Hepatocyte (in vitro differentiated cells): ENCODE results near the gene KCTD6. TPM values are rescaled to one million over a fixed set of nuclear protein-coding genes. Genes with fewer than 3 reads are reported as not detected.

ENCODE experiments used
- DNase-seq: peaks from one replicate; pipeline ENCODE4 v3.0.0-alpha.2; 2016; ENCODE audit warnings: low spot score
- H2AFZ ChIP-seq: fragments of 200-600 bp; sonication (generic); 2 replicates; pipeline ENCODE4 v1.6.0; 2016; ENCODE audit warnings: antibody characterized with exemption, mild to moderate bottlenecking
- H3K27ac ChIP-seq: fragments of 200-600 bp; sonication (generic); 2 replicates; pipeline ENCODE4 v1.5.1; 2016; ENCODE audit warnings: mild to moderate bottlenecking
- H3K27me3 ChIP-seq: fragments of 200-600 bp; sonication (generic); 2 replicates; pipeline ENCODE4 v1.6.1; 2016
- H3K36me3 ChIP-seq: fragments of 200-600 bp; sonication (generic); replicated peaks from 2 replicates; pipeline ENCODE4 v1.5.1; 2016; ENCODE audit warnings: low read depth; ENCODE audit not compliant: insufficient read depth
- H3K4me1 ChIP-seq: fragments of 200-600 bp; sonication (generic); 2 replicates; pipeline ENCODE4 v1.5.1; 2016; ENCODE audit warnings: mild to moderate bottlenecking, moderate library complexity; ENCODE audit not compliant: insufficient read depth
- H3K4me2 ChIP-seq: fragments of 200-600 bp; sonication (generic); 2 replicates; pipeline ENCODE4 v1.6.0; 2016
- H3K4me3 ChIP-seq: fragments of 200-600 bp; sonication (generic); 2 replicates; pipeline ENCODE4 v1.5.1; 2016; ENCODE audit warnings: mild to moderate bottlenecking
- H3K79me2 ChIP-seq: fragments of 200-600 bp; sonication (generic); 2 replicates; pipeline ENCODE4 v1.6.0; 2017; ENCODE audit warnings: mild to moderate bottlenecking
- H3K9me2 ChIP-seq: fragments of 200-600 bp; sonication (generic); replicated peaks from 2 replicates; pipeline ENCODE4 v1.6.0; 2017; ENCODE audit warnings: mild to moderate bottlenecking; ENCODE audit not compliant: insufficient read depth
- H3K9me3 ChIP-seq: fragments of 200-600 bp; sonication (generic); 2 replicates; pipeline ENCODE4 v1.5.1; 2016; ENCODE audit warnings: low read depth, mild to moderate bottlenecking
- H4K20me1 ChIP-seq: fragments of 200-600 bp; sonication (generic); 2 replicates; pipeline ENCODE4 v1.6.0; 2016; ENCODE audit warnings: mild to moderate bottlenecking; ENCODE audit not compliant: insufficient read depth, poor library complexity, severe bottlenecking
- EZH2 ChIP-seq: fragments of 200-600 bp; sonication (generic); IDR thresholded peaks from 2 replicates; pipeline ENCODE4 v1.6.1; 2016; ENCODE audit warnings: antibody characterized with exemption, mild to moderate bottlenecking, borderline replicate concordance
- EZH2phosphoT487 ChIP-seq: fragments of 200-600 bp; sonication (generic); IDR thresholded peaks from one replicate; pipeline ENCODE4 v1.6.1; 2018; ENCODE audit warnings: antibody characterized with exemption, mild to moderate bottlenecking, low read depth, moderate library complexity; ENCODE audit not compliant: unreplicated experiment, severe bottlenecking
- WGBS: methylation state at CpG from one replicate; pipeline ENCODE4 v1.1.6; 2016; ENCODE audit warnings: low lambda C conversion rate; ENCODE audit errors: missing lambda C conversion rate; 5-methylcytosine and 5-hydroxymethylcytosine counted together
- polyA plus RNA-seq: library from polyadenylated mRNA; unstranded; fragments of >200 nt; fragmentation: Nextera tagmentation; extraction: Ambion mirVana; gene quantifications from 2 replicates; pipeline ENCODE4 v1.2.1, GENCODE V29; 2016
- total RNA-seq: library from RNA; depleted of rRNA; stranded (reverse); fragments of >200 nt; gene quantifications from 2 replicates; pipeline ENCODE4 v1.2.3, GENCODE V29; 2014
- TF ChIP-seq, protein P1 (sequence below): fragments of 200-600 bp; sonication (generic); IDR thresholded peaks from 2 replicates; pipeline ENCODE4 v1.5.1; 2016; ENCODE audit warnings: antibody characterized with exemption, mild to moderate bottlenecking; ENCODE audit not compliant: poor library complexity

KCTD6 gene
- total and polyA plus RNA-seq, 2 experiments from 2014 or later, result 13.8 to 18.9 TPM

DNA sequence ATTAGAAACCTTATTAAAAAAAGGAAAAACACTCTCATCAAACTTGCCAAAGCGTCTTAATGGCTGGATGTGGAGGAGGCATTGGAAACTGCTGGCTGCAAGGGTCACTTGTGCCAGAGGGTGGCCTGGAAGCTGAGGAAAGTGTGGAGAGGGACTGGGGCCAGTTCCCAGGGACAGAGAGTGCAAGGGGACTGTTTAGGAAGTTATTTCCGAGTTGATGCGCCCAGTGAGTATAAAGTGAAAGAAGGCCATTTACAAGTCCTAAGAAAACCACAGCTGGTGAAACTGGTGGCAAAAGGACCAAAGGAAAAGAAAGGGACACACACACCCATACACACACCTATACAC, 7.2 kb upstream of the KCTD6 start:
- Histone ChIP-seq H3K79me2 (no peaks in the 10 kb centered on the region), H4K20me1 (no peaks in the 10 kb centered on the region), H3K9me3 (no peaks in the 10 kb centered on the region), H3K27ac (no peak overlapping the region), H3K36me3 (no peaks in the 10 kb centered on the region), H3K27me3 (no peaks in the 10 kb centered on the region), H3K4me2 (no peak overlapping the region), H3K4me3 (no peak overlapping the region), H3K4me1 (no peaks in the 10 kb centered on the region), H3K9me2 (no peaks in the 10 kb centered on the region), H2AFZ (no peak overlapping the region)
- no peak for TF ChIP-seq EZH2
- TF ChIP-seq EZH2phosphoT487, result no peak
- WGBS, result 90% methylated on average over 3 of the region's 3 CpGs
- DNase-seq, result no peak

DNA sequence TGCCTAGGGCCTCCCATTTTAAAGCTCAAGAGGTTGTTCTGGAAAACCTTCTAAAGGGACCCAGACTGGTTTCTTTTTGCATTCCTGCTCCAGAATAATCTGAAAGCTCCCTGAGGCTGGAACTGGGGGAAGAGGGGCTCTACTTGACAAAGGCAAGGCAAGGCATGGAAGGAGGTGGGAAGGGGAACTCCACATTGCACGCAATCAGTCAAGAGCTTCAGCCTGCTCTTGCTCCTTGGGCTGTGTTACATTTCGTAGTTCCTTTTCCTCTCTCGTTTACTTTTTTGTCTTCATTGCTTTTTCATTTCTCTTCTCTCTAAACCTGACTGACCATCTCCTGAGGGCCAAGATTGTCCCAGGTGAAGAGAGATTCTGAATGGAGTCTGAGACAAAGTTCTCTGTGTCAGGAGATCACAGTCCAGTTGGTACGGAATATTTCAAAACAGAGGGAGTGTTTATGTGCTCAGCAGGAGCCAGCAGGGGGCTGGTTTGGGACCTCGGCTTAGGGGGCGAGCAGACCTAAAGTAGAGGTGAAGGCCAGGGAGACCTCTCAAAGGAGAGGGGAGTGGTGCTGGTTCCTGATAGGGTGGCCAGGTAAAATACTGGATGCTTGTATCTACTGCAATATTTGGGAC, 6.0 kb upstream of the KCTD6 start:
- Histone ChIP-seq H3K9me3 (no peaks in the 10 kb centered on the region), H3K4me1 (no peaks in the 10 kb centered on the region), H3K79me2 (no peaks in the 10 kb centered on the region), H3K9me2 (no peaks in the 10 kb centered on the region), H3K36me3 (no peaks in the 10 kb centered on the region), H2AFZ (no peak overlapping the region), H3K27ac (no peak overlapping the region), H3K27me3 (no peaks in the 10 kb centered on the region), H3K4me2 (no peak overlapping the region), H3K4me3 (no peak overlapping the region), H4K20me1 (no peaks in the 10 kb centered on the region)
- no peak for DNase-seq
- TF ChIP-seq, protein P1, sequence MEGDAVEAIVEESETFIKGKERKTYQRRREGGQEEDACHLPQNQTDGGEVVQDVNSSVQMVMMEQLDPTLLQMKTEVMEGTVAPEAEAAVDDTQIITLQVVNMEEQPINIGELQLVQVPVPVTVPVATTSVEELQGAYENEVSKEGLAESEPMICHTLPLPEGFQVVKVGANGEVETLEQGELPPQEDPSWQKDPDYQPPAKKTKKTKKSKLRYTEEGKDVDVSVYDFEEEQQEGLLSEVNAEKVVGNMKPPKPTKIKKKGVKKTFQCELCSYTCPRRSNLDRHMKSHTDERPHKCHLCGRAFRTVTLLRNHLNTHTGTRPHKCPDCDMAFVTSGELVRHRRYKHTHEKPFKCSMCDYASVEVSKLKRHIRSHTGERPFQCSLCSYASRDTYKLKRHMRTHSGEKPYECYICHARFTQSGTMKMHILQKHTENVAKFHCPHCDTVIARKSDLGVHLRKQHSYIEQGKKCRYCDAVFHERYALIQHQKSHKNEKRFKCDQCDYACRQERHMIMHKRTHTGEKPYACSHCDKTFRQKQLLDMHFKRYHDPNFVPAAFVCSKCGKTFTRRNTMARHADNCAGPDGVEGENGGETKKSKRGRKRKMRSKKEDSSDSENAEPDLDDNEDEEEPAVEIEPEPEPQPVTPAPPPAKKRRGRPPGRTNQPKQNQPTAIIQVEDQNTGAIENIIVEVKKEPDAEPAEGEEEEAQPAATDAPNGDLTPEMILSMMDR, result no peak
- WGBS, result 87% methylated on average over 6 of the region's 6 CpGs

DNA sequence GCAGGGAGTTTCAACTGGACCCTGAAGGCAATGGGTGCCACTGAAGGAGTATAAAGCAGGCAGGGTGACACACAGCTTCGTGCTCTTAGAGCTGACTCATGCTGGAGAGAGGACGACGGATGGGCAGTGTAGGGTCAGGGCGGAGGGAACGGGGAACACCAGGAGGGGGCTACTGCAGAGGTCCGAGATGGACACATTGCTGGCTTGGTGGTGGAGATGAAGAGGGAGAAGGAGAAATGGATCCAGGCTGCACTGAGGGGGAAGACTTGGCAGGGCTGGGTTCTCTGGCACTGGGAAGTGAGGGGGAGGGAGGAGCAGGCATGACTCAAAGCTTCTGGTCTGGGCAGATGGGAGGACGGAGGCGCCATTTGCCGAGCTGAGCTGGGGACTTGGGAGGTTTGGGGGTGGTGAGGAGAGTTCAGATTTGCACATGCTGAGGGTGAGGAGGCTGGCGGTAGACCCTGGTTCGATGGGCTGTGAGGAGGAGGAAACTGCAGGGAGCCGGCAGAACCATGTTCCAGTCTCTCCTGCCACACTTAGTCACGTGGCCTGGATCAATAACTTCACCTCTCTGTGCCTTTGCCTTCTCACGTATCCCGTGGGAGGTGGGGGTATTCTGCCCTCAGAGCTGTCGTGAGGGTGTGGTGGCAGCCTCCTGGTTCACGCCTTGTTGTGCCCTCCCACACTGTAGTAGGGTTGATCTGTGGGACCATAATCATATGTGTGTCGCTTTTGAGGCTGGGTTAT, 4.6 kb upstream of the KCTD6 start:
- H3K79me2 ChIP-seq, result peaks cover under 1% of the 10 kb centered on the region
- no peak overlapping the region for H3K4me2 ChIP-seq
- no peaks in the 10 kb centered on the region for H3K9me2 ChIP-seq
- no peaks in the 10 kb centered on the region for H3K9me3 ChIP-seq
- no peak for TF ChIP-seq EZH2phosphoT487
- TF ChIP-seq, protein P1, result no peak
- no peak for TF ChIP-seq EZH2
- H3K36me3 ChIP-seq, result no peaks in the 10 kb centered on the region
- no peak for DNase-seq
- no peak overlapping the region for H2AFZ ChIP-seq
- no peaks in the 10 kb centered on the region for H3K27me3 ChIP-seq
- H3K4me3 ChIP-seq, result no peak overlapping the region
- H3K27ac ChIP-seq, result no peak overlapping the region
- 78% methylated on average over 17 of the region's 18 CpGs for WGBS
- peaks cover 4% of the 10 kb centered on the region for H3K4me1 ChIP-seq
- H4K20me1 ChIP-seq, result no peaks in the 10 kb centered on the region

DNA sequence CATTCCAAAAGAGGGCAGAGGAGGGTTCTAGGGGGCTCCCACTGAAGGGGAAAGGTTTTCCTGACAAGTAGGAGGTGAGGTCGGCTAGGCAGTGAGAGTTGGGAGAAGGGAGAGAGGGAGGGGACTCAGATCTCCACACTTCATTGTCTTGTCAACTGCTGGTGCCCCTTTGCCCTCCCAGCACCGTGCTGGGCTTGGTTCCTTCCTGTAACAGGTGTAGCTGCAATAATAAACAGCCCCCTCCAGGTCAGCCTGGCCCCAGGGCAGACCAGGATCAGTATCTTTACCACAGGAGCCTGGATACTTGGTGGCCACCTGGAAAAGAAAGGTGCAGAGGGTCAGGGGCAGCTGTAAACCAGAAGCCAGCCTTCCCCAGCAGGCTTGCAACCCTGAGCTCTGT, 2.9 kb upstream of the KCTD6 start:
- Histone ChIP-seq H3K27me3 (no peaks in the 10 kb centered on the region), H3K4me3 (no peak overlapping the region), H3K9me3 (no peaks in the 10 kb centered on the region), H3K79me2 (peaks cover 17% of the 10 kb centered on the region), H3K27ac (no peak overlapping the region), H4K20me1 (no peaks in the 10 kb centered on the region), H3K4me1 (peaks cover 16% of the 10 kb centered on the region), H2AFZ (no peak overlapping the region), H3K4me2 (no peak overlapping the region), H3K9me2 (no peaks in the 10 kb centered on the region), H3K36me3 (no peaks in the 10 kb centered on the region)
- TF ChIP-seq EZH2phosphoT487 (no peak), EZH2 (no peak)
- TF ChIP-seq, protein P1, result no peak
- 21% methylated on average over 2 of the region's 2 CpGs for WGBS
- DNase-seq, result no peak
